GM21367 (cell line): ENCODE measurements around the gene UROS.

Source experiments
- ATAC-seq: cut with Tn5 transposase; IDR thresholded peaks from one replicate; pipeline ENCODE4 v1.9.1; 2021; ENCODE audit not compliant: unreplicated experiment

Gene UROS

DNA sequence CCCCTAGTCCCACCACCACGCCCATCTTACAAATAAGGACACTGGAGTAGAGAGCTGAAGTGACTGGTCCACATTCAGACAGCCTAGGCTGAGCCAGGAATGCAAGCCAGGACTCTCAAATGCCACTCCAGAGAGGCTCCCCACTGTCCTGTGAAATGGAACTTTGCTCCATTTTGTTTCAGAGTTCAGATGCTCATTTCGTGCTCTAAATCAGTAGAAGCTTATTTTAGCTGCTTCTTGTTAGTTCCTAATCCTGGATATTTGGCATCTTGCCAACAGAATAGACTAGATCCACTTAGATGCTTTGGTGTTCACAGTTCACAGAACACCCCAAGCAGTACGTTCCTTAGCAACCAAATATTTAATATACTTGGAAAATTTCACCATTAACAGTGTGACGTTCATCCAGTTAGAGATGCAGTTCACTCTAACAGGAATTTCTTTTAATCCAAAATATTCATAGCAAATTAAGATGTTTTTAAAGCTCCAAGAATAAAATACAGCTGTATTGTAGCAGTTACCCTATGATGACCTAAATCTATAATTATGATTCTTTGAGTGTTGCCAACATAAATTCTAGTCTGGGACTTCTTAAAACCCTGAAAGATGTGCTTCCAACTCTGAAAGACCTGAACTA lies 54.7 kb downstream of the UROS start:
- no peak for ATAC-seq

DNA sequence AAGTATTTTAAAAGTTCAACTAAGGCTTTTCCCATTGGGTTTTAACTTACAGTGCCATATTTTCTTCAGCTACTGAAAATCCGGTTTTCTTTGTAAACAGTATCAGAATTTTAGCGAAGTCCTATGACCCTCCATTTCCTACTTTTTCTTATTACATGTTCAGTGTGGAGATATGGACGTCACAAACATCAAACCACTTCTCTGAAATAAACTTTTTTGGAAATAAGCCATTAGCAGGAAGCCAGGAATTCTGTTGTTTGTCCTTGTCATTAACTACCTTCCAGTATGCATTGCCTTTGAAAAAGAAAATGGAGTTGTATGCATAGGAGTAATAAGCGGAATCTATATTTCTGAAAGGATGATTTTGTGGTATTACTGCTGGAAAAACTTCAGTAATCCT lies 56.5 kb downstream of the UROS start:
- ATAC-seq, result no peak

DNA sequence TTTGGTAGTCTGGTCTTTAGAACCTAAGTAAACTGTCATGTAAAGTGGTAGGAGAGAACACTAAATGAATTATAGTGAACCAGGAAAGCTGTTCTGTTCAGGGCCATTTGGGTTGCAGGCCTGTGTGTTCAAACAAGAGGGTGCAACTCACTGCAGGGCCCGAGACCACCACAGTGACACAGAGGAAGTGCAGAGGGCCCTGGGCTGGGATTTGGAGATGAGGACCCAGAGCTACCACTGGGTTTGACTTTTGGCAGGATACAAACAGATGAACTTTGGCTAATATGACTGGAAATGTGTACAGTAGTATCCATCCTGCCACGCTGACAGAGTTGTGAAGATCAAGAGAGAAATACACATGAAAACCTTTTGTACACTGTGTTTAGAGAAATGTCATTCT lies 57.2 kb downstream of the UROS start:
- ATAC-seq, result no peak

DNA sequence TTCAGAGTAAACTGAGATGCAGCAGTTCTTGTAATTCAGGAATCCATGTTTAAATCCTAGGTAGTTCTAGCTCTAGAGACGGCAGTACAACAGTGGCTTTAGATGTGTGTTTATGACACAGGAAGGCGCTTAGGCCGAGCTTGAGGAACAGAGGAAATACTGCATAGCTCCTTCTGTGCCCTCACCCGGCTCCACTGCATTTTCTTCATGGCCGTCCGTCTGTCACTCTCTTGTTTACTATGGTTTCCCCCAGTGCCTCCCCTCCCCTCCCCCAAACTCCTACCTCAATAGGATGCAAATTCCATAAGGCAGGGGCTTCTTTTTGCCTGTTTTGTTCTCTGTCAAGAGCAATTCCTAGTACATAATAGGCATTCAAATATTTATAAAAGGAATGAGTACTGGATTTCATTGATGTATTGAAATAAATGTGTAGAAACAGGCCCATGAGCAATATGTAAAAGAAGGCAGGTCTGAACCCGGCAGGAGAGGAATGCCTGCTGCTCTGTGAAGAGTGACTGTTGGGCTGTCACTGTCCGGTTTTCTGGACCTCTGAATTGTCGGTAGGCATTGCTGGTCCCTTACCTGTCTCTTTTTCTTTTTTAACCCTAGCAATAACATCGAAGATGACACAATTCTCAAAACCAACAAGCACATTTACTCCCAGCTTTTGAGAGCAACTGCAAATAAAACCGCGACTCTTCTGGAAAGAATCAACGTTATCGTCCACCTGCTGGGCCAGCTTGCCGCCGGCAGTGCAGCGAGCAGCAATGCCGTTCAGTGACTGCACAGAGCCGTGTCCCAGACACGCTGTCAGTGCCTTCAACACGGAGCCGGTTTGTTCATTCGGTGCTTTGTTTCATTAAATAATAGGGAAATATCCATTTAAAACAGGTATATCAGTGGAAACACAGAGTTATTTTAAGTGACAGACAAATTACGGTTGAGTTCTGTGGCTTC lies 60.1 kb downstream of the UROS start:
- ATAC-seq, result no peak

DNA sequence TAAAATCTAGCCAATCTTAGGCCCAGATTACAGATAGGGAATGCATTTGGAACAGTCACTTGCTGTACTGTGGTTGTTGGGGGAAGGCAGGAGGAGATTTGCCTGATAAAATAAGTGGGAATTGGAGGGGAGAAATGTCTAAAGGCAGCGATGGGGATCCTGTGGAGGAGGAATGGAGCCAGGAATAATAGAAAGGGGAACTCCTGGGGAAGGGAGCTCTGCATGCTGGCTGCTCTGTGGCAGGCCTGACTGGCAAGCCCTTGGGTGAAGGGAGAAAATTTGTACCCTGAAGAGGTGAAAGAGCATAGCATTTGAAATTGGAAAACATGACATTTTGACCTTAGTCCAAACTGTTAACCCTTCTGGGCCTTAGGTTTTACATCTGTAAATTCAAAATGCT lies 61.1 kb downstream of the UROS start:
- no peak for ATAC-seq

DNA sequence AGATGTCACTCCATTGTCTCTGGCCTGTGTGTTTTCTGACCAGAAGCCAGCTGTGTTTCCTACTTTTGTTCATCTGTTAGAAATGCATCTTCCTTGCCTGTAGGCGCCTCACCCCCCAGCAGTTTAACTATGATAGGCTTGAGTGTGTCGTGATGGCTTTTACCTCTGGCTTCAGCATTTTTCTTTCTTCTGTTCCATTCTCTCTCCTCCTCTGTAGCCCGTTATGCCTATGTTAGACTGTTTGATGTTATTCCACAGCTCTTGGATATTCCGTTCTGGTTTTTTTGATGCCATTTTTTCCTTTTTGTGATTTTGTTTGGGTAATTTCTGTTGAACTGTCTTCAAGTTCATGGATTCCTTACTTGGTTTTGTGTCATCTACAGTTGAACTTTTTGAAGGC lies 65.3 kb downstream of the UROS start:
- no peak for ATAC-seq

DNA sequence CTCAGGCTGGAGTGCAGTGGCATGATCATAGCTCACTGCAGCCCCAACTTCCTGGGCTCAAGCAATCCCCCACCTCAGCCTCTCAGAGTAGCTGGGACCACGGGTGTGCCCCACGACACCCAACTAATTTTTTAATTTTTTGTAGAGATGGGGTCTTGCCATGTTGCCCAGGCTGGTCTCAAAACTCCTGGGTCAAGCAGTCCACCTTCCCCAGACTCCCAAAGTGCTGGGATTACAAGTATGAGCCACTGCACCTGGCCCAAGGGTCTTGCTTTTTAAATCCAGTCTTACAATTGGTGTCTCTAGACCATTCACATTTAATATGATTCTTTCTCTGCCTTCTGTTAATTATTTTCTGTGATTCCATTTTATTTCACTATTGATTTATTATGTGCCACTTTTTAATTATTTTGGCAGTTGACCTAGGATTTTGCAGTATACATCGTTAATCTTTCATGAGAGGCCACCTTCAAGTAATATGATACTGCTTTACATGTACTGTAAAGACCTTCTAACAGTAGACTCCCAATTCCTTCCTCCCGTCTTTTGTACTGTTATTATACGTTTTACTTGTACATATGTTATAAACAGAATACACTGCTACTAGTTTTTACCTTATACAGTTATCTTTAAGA lies 66.1 kb downstream of the UROS start:
- no peak for ATAC-seq

DNA sequence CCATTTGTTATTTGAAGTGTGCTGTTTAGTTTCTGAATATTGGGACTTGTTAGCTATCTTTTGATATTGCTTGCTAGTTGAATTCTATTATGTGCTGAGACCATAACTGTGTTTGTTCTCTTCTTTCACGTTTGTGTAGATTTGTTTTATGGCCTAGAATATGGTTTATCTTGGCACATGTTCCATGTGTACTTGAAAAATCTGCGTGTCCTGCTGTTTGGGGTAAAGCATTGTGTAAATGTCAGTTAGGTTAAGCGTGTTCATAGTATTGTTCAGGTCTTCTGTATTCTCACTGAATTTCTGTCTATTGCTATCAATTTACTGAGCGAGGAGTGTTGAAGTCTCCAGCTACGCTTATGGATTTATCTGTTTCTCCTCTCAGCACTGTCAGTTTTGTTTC lies 66.9 kb downstream of the UROS start:
- ATAC-seq, result no peak

DNA sequence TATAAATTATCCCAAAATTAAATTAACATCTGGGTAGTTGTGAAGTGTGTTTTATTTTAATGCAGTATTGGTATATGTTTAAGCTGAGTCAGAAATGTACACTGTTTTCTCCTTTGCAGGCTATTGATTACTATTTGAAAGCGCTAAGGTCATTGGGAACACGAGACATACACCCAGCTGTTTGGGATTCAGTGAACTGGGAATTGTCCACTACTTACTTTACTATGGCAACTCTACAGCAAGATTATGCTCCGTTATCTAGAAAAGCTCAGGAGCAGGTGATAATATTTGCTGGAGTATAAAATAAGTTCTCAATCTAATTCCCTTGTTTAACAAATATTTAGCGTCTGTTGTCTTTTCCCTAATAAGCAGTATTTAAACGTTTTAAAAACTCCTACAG lies 75.6 kb downstream of the UROS start:
- ATAC-seq, result no peak

DNA sequence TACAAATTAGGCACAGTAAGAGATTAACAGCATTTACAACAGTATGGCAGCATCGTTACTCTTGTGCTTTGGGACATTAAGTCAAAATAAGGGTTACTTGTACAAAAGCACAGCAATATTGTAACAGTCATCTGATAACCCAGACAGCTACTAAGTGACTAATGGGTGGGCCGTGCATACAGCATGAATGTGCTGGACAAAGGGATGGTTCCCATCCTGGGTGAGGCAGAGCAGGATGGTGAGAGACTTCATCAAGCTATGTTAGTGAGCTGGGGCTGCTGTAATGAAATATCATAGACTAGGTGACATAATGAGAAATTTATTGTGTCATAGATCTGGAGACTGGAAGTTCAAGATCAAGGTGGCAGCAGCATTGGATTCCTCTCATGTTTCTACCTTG lies 78.1 kb downstream of the UROS start:
- no peak for ATAC-seq

DNA sequence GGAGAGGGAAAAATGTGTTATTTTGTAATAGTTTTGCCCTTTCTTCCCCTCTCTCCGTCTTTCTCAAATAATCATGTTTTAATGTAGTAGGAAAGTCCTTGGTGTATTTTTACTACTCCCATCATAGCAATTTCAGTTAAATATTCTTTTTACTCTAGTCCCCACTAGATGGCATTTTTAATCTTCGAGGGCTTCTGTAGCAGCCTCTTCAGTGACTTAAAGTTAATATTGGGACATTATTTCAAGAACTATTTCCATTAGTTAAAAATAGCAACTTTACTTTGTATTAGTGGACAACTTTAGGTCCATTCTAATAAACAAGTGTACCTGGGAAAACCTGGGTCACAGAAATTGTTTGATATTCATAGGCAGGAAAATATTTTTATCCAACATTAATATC lies 80.6 kb downstream of the UROS start:
- ATAC-seq, result no peak

DNA sequence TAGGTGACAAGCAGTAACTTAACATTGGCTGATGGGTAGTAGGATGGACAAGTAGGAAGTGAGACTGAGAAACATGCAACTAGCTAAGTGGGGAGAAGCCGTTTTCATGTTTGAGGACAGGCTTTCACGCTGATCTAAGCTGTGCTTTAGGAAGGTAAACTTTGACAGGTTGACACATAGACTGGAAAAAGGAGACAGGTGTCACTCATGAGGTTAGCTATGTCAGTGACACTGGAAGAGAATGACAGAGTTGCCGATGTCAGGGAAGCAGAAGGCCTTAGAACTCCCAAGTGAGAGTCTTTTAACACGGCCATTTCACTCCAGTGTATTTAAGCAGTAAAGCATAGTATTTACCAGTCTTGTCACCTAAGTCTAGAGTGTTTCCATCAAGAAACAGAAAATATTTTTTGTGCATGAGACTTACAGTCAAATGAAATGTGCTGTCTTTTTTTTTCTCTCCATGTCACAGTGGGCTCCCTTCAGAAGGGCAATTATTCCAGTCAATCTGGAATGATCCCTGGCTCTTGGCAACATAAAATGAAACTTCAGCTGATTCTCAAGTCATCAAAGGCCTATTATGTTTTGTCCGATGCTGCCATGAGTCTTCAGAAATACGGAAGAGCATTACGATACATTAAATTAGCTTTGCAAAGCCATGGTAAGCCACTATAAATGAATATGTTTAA lies 82.9 kb downstream of the UROS start:
- no peak for ATAC-seq
